ENCODE measurements around the gene SIRT7.

Gene SIRT7

GRCh38 chr17:81863123-81863675 is 54.8 kb downstream of the SIRT7 start:
- DNase-seq (ENCODE audit: low spot score) = no peak

Measured in putamen (tissue), 1 donor.